IMR-90 (cell line): ENCODE measurements around the gene HCFC1.

Experiments
- CEBPB ChIP-seq: IDR thresholded peaks from 2 replicates; pipeline ENCODE4 v1.6.1; 2012; ENCODE audit warnings: low read depth, low read length, improper control_type of control experiment
- CHD1 ChIP-seq: IDR thresholded peaks from 2 replicates; pipeline ENCODE4 v1.6.1; 2012; ENCODE audit warnings: low read depth, low read length, improper control_type of control experiment
- FOS ChIP-seq: fragments of 150-350 bp; IDR thresholded peaks from 2 replicates; pipeline ENCODE4 v1.6.1; 2016; ENCODE audit warnings: low read depth, low read length
- MXI1 ChIP-seq: IDR thresholded peaks from 2 replicates; pipeline ENCODE4 v1.6.1; 2012; ENCODE audit warnings: low read depth, mild to moderate bottlenecking, low read length, moderate library complexity, borderline replicate concordance
- NFE2L2 ChIP-seq: fragments of 150-350 bp; IDR thresholded peaks from 2 replicates; pipeline ENCODE4 v1.6.1; 2016; ENCODE audit warnings: low read depth, mild to moderate bottlenecking, low read length
- POLR2A ChIP-seq: IDR thresholded peaks from 2 replicates; pipeline ENCODE4 v1.6.1; 2012; ENCODE audit warnings: mild to moderate bottlenecking, low read depth, low read length
- RCOR1 ChIP-seq: IDR thresholded peaks from 2 replicates; pipeline ENCODE4 v1.6.1; 2012; ENCODE audit warnings: mild to moderate bottlenecking, low read length, improper control_type of control experiment; ENCODE audit not compliant: insufficient replicate concordance
- SMC3 ChIP-seq: fragments of 150-350 bp; IDR thresholded peaks from 2 replicates; pipeline ENCODE4 v1.6.1; 2016; ENCODE audit warnings: low read depth, mild to moderate bottlenecking, antibody characterized with exemption, low read length, moderate library complexity
- TF ChIP-seq, protein P1 (sequence below): conservative IDR thresholded peaks from 2 replicates; pipeline ENCODE4 v1.5.1; 2012; ENCODE audit warnings: mild to moderate bottlenecking, low read depth, low read length, improper control_type of control experiment
- TF ChIP-seq, protein P2 (sequence below): fragments of 150-350 bp; IDR thresholded peaks from 2 replicates; pipeline ENCODE4 v1.6.1; 2017; ENCODE audit warnings: mild to moderate bottlenecking, antibody characterized with exemption, low read length, low read depth
- TF ChIP-seq, protein P3 (sequence below): fragments of 150-350 bp; IDR thresholded peaks from 2 replicates; pipeline ENCODE4 v1.6.1; 2016; ENCODE audit warnings: low read depth, mild to moderate bottlenecking, low read length, moderate library complexity, borderline replicate concordance

DNA sequence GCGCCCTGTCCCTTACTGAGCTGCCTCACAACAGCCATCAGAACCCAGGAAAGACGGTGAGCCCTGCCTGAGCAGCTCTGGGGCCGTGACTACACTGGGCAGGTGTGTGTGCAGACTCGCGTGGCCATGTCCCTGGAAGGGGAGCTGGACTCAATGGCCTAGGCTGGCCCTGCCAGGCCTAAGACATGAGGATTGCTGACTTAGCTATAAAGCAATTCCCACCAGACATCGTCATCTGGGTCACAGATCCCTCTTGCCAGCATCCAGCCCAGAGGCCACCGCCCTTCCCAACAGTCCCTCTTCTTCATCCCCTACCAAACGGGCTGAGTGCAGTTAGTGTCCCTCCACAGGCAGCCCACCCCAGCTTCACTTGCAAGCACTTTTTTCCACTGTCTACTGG is 40.5 kb downstream of the HCFC1 start:
- TF ChIP-seq POLR2A (no peak), CHD1 (no peak), FOS (no peak), SMC3 (no peak), MXI1 (no peak), NFE2L2 (no peak), RCOR1 (no peak), CEBPB (no peak)
- TF ChIP-seq, protein P1, sequence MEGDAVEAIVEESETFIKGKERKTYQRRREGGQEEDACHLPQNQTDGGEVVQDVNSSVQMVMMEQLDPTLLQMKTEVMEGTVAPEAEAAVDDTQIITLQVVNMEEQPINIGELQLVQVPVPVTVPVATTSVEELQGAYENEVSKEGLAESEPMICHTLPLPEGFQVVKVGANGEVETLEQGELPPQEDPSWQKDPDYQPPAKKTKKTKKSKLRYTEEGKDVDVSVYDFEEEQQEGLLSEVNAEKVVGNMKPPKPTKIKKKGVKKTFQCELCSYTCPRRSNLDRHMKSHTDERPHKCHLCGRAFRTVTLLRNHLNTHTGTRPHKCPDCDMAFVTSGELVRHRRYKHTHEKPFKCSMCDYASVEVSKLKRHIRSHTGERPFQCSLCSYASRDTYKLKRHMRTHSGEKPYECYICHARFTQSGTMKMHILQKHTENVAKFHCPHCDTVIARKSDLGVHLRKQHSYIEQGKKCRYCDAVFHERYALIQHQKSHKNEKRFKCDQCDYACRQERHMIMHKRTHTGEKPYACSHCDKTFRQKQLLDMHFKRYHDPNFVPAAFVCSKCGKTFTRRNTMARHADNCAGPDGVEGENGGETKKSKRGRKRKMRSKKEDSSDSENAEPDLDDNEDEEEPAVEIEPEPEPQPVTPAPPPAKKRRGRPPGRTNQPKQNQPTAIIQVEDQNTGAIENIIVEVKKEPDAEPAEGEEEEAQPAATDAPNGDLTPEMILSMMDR, result no peak
- TF ChIP-seq, protein P2, sequence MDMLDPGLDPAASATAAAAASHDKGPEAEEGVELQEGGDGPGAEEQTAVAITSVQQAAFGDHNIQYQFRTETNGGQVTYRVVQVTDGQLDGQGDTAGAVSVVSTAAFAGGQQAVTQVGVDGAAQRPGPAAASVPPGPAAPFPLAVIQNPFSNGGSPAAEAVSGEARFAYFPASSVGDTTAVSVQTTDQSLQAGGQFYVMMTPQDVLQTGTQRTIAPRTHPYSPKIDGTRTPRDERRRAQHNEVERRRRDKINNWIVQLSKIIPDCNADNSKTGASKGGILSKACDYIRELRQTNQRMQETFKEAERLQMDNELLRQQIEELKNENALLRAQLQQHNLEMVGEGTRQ, result no peak
- TF ChIP-seq, protein P3, sequence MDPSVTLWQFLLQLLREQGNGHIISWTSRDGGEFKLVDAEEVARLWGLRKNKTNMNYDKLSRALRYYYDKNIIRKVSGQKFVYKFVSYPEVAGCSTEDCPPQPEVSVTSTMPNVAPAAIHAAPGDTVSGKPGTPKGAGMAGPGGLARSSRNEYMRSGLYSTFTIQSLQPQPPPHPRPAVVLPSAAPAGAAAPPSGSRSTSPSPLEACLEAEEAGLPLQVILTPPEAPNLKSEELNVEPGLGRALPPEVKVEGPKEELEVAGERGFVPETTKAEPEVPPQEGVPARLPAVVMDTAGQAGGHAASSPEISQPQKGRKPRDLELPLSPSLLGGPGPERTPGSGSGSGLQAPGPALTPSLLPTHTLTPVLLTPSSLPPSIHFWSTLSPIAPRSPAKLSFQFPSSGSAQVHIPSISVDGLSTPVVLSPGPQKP, result no peak
